ENCODE data around the gene GRM1. TPM values are rescaled to one million over a fixed set of nuclear protein-coding genes. Genes with fewer than 3 reads are reported as not detected.

GRM1 gene
- total and polyA plus RNA-seq, 2 of the 4 experiments (the other 2 are of a cell fraction), result not detected

- H3K4me3 ChIP-seq (ENCODE audit: insufficient read depth, low read depth, low read length), result no peak overlapping the region
- no peaks in the 10 kb centered on the region for H3K9me1 ChIP-seq (ENCODE audit: insufficient read depth, low read length)
- H2BK5ac ChIP-seq (ENCODE audit: low read depth, low read length, poor library complexity, severe bottlenecking), result no peak overlapping the region
- H3K9ac ChIP-seq (ENCODE audit: low read depth, low read length), result no peak overlapping the region
- no TSS peak for BruUV-seq (replicated peaks)
- H4K8ac ChIP-seq (ENCODE audit: low read depth in 2 of 2, low read length in 2 of 2), result no peak overlapping the region
- WGBS, 2 experiments (ENCODE audit: extremely low coverage in 2 of 2, insufficient read length in 1 of 2), result no CpG with 5 or more reads among the region's 1 CpG
- H4K91ac ChIP-seq (ENCODE audit: insufficient read depth, low read depth, low read length), result no peak overlapping the region
- H2BK20ac ChIP-seq (ENCODE audit: low read depth, low read length), result no peak overlapping the region
- ChIA-PET POLR2A (ENCODE audit: unreplicated experiment) (no interaction called here), CTCF (interaction anchor here (0.6 kb wide), 1 partner anchor 122 kb away, joined by 3 read pairs; no protein-coding TSS in a partner anchor)
- ATAC-seq (ENCODE audit: low read depth) (no peak), DNase-seq (no peak)
- no peak overlapping the region for H3K18ac ChIP-seq (ENCODE audit: low read depth, low read length)
- no peak overlapping the region for H2BK15ac ChIP-seq (ENCODE audit: low read depth, low read length)
- dilution Hi-C loops (cut with HindIII; ENCODE audit: low sequenced_read_pairs, unreplicated experiment) (no loop called here), intact Hi-C loops (cut with micrococcal nuclease) (no loop called here), in situ Hi-C loops (cut with MboI; ENCODE audit: low sequenced_read_pairs) (no loop called here)
- no peak overlapping the region for H2BK120ac ChIP-seq (ENCODE audit: low read depth, low read length)
- no peaks in the 10 kb centered on the region for H3K27me3 ChIP-seq (ENCODE audit: control insufficient read depth, insufficient read depth, low read length)
- no peak overlapping the region for H3K4ac ChIP-seq (ENCODE audit: low read depth, low read length)
- no peaks in the 10 kb centered on the region for H4K20me1 ChIP-seq (ENCODE audit: insufficient read depth, low read length)
- no peaks in the 10 kb centered on the region for H3K36me3 ChIP-seq (ENCODE audit: control insufficient read depth, insufficient read depth, low read length)
- no peak overlapping the region for H3K56ac ChIP-seq (ENCODE audit: extremely low read depth, insufficient read depth, low read length)
- peaks cover 2% of the 10 kb centered on the region; the same call in 1 of the 2 replicates for H3K9me3 ChIP-seq (ENCODE audit: control insufficient read depth, insufficient read depth, low read length)
- no peak overlapping the region for H3K4me2 ChIP-seq (ENCODE audit: low read depth, low read length)
- H3K27ac ChIP-seq (ENCODE audit: insufficient read depth, low read length), result no peak overlapping the region
- TF ChIP-seq NFE2L2 (IDR thresholded peaks at IDR 0.05; ENCODE audit: low read depth, low read length), result no peak
- TF ChIP-seq USF2 (IDR thresholded peaks at IDR 0.05; ENCODE audit: low read depth, low read length), result no peak
- H2AK9ac ChIP-seq (replicated peaks; ENCODE audit: low read depth, low read length, poor library complexity), result no peak overlapping the region
- H4K5ac ChIP-seq (ENCODE audit: low read depth, low read length), result no peak overlapping the region
- H3K23ac ChIP-seq (ENCODE audit: low read depth, low read length), result no peak overlapping the region
- no peak overlapping the region for H2AK5ac ChIP-seq (ENCODE audit: low read depth, low read length)
- no peaks in the 10 kb centered on the region for H3K4me1 ChIP-seq (ENCODE audit: control insufficient read depth, insufficient read depth, low read length)
- H2AFZ ChIP-seq (replicated peaks; ENCODE audit: low read length, poor library complexity), result no peak overlapping the region
- no peak overlapping the region for H3K14ac ChIP-seq (replicated peaks; ENCODE audit: low read depth, low read length)
- no peaks in the 10 kb centered on the region for H3K79me1 ChIP-seq (ENCODE audit: low read depth in 1 of 2, low read length in 2 of 2)
Measured at GRCh38 chr6:146246028-146246427, 217.2 kb downstream of the GRM1 start.

Data from IMR-90 (cell line).